ENCODE data around the gene KRTAP10-1. TPM values are rescaled to one million over a fixed set of nuclear protein-coding genes. Genes with fewer than 3 reads are reported as not detected.

Gene KRTAP10-1
- polyA plus RNA-seq, 2 of the 4 experiments (the other 2 are of a cell fraction) = not detected

DNA sequence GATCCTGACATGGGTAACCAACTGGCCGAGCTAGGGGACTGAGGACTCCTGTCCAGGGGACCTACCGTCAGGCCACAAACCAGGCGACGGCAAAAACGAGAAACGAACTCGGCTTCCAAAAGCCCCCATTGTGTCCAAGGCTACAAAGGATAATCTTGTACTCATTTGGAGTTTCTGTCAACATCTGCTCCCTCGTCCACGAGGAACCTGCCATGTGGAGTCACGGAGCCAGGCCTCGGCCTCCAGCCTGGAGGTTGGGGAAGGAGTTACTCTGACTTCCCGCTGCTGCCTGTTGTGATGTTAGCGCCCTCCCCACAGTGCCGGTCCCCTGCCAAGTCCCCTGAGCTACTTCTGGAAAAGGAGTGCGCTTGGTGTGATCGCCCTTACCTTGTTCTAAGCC, 7.3 kb downstream of the KRTAP10-1 start (continued):
- no peak for TF ChIP-seq FOSB (CRISPR knock-in tag; IDR thresholded peaks at IDR 0.05)
- no peak for TF ChIP-seq MAZ (IDR thresholded peaks at IDR 0.05; ENCODE audit: borderline replicate concordance, low read depth, low read length)
- TF ChIP-seq CHD2 (IDR thresholded peaks at IDR 0.05; ENCODE audit: low read length, partially characterized antibody) = no peak
- TF ChIP-seq EHF (CRISPR knock-in tag; IDR thresholded peaks at IDR 0.05) = no peak

DNA sequence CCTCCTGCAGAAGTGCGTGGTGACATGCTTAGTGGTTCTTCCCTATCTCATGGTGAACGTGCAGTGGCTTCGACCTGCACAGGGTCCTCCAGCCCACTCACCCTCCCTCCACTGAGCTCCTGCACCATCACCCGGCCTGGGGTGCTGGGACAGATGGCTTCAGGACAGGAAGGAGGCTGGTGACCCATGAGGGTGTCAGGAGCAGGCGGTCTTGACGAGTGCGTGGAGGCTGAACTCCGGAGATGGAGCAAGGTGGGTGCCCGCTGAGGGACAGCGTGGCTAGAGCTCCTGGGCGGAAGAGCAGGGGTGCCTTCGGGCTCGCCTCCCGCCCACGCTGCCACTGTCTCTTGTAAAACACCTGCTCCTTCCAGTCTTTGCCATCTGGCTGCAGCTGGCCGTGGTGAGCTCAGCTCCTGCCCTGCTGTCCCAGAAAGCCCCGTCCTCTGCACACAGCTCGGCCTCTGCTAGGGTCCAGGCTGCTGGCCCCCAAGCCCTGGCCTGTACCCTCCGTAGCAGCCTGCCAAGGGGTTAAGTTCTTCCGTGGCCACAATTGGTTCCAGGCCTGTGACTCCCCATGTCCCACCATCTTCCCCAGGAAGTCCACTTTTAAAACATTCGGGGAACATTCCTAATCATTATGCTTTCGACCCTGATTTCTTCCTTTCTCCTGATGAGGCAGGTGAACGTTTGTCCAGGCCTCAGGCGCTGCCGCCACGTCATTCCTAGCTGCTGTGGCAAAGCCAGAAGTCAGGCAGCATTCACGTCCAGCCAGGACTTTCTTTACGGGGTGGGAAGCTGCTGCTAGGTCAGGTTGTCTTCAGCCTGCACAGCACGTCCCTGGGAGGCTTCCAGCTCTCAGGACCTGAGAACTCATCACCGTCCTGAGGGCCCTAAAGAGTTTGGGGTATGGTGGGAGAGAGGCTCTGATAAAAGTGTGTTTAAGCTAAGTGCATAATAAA, 8.1 kb downstream of the KRTAP10-1 start:
- Histone ChIP-seq H3K9me3 (no peaks in the 10 kb centered on the region), H3K4me1 (no peaks in the 10 kb centered on the region), H3K4me2 (no peak overlapping the region), H3K27ac (no peak overlapping the region), H3K4me3 (no peak overlapping the region)
- DNase-seq (ENCODE audit: low read depth in 1 of 2, low spot score in 1 of 2) = no peak
- no peak for FAIRE-seq
- no peak for TF ChIP-seq ZC3H11A (IDR thresholded peaks at IDR 0.05)
- no peak for TF ChIP-seq JUN (IDR thresholded peaks at IDR 0.05)
- TF ChIP-seq RCOR1 (IDR thresholded peaks at IDR 0.05; ENCODE audit: low read depth, low read length) = no peak
- no peak for TF ChIP-seq ZFP36 (IDR thresholded peaks at IDR 0.05; ENCODE audit: borderline replicate concordance, partially characterized antibody)
- no peak for TF ChIP-seq HMGXB4 (CRISPR knock-in tag; IDR thresholded peaks at IDR 0.05; ENCODE audit: borderline replicate concordance)
- no peak for TF ChIP-seq NFE2L2 (conservative IDR thresholded peaks at IDR 0.05; ENCODE audit: low read length)
- no peak for TF ChIP-seq POLR2AphosphoS2 (conservative IDR thresholded peaks at IDR 0.05; ENCODE audit: low read length)
- no peak for TF ChIP-seq FOSL2 (IDR thresholded peaks at IDR 0.05)
- no peak for TF ChIP-seq FOSL2 (CRISPR knock-in tag; IDR thresholded peaks at IDR 0.05)
- TF ChIP-seq E2F6 (IDR thresholded peaks at IDR 0.05; ENCODE audit: borderline replicate concordance, low read depth) = no peak
- TF ChIP-seq, protein P1, sequence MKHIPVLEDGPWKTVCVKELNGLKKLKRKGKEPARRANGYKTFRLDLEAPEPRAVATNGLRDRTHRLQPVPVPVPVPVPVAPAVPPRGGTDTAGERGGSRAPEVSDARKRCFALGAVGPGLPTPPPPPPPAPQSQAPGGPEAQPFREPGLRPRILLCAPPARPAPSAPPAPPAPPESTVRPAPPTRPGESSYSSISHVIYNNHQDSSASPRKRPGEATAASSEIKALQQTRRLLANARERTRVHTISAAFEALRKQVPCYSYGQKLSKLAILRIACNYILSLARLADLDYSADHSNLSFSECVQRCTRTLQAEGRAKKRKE (CRISPR knock-in tag; IDR thresholded peaks at IDR 0.05; ENCODE audit: low read depth) = no peak
- no peak for TF ChIP-seq CHD4 (IDR thresholded peaks at IDR 0.05; ENCODE audit: borderline replicate concordance)
- TF ChIP-seq, protein P2, sequence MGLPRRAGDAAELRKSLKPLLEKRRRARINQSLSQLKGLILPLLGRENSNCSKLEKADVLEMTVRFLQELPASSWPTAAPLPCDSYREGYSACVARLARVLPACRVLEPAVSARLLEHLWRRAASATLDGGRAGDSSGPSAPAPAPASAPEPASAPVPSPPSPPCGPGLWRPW (IDR thresholded peaks at IDR 0.05) = no peak
- TF ChIP-seq TP53 (CRISPR knock-in tag; IDR thresholded peaks at IDR 0.05) = no peak
- no peak for TF ChIP-seq RARB (CRISPR knock-in tag; IDR thresholded peaks at IDR 0.05)
- TF ChIP-seq RFX5 (IDR thresholded peaks at IDR 0.05) = no peak
- TF ChIP-seq SREBF2 (IDR thresholded peaks at IDR 0.05) = no peak
- no peak for TF ChIP-seq CHD2 (IDR thresholded peaks at IDR 0.05; ENCODE audit: low read length, partially characterized antibody)
- no peak for TF ChIP-seq EHMT2 (IDR thresholded peaks at IDR 0.05; ENCODE audit: low read depth)
- no peak for TF ChIP-seq HOXB5 (CRISPR knock-in tag; IDR thresholded peaks at IDR 0.05)
- ChIA-PET CTCF (interaction anchor here (1.7 kb wide), 1 partner anchor 21 kb away, joined by 6 read pairs; no protein-coding TSS in a partner anchor), POLR2A (no interaction called here)
- WGBS (ENCODE audit: missing lambda C conversion rate) = 55% methylated on average over 21 of the region's 30 CpGs
- ATAC-seq = no peak

Measured in A549 (cell line).